ENCODE data around the gene WWOX. TPM values are rescaled to one million over a fixed set of nuclear protein-coding genes. Genes with fewer than 3 reads are reported as not detected.

WWOX gene
- total RNA-seq, 1 donor from 2014 or later = 8.9 TPM

- DNase-seq = no peak
- Histone ChIP-seq H3K4me3 (no peak overlapping the region), H3K9me3 (replicated peaks) (peaks cover 5% of the 10 kb centered on the region), H3K4me1 (peaks cover 15% of the 10 kb centered on the region), H3K36me3 (no peaks in the 10 kb centered on the region), H3K27me3 (ENCODE audit: low read depth) (no peaks in the 10 kb centered on the region), H3K27ac (replicated peaks) (no peak overlapping the region)
- TF ChIP-seq CTCF (IDR thresholded peaks at IDR 0.05; ENCODE audit: borderline replicate concordance) = no peak
- intact Hi-C loops (cut with micrococcal nuclease) = no loop called here
Observed at GRCh38 chr16:78811247-78811646, 711.8 kb downstream of the WWOX start.

GRCh38 chr16:78812582-78812981 is 713.1 kb downstream of the WWOX start:
- Histone ChIP-seq H3K36me3 (no peaks in the 10 kb centered on the region), H3K27ac (replicated peaks) (no peak overlapping the region), H3K4me1 (peaks cover 28% of the 10 kb centered on the region), H3K4me3 (no peak overlapping the region), H3K27me3 (ENCODE audit: low read depth) (no peaks in the 10 kb centered on the region), H3K9me3 (replicated peaks) (no peaks in the 10 kb centered on the region)
- intact Hi-C loops (cut with micrococcal nuclease) = no loop called here
- no peak for TF ChIP-seq CTCF (IDR thresholded peaks at IDR 0.05; ENCODE audit: borderline replicate concordance)
- DNase-seq = no peak

GRCh38 chr16:78813661-78814311 is 714.3 kb downstream of the WWOX start:
- H3K36me3 ChIP-seq = no peaks in the 10 kb centered on the region
- peaks cover 37% of the 10 kb centered on the region for H3K4me1 ChIP-seq
- no peaks in the 10 kb centered on the region for H3K9me3 ChIP-seq (replicated peaks)
- H3K27me3 ChIP-seq (ENCODE audit: low read depth) = no peaks in the 10 kb centered on the region
- H3K4me3 ChIP-seq = no peak overlapping the region
- H3K27ac ChIP-seq (replicated peaks) = no peak overlapping the region
- no peak for TF ChIP-seq CTCF (IDR thresholded peaks at IDR 0.05; ENCODE audit: borderline replicate concordance)
- intact Hi-C loops (cut with micrococcal nuclease) = no loop called here
- DNase-seq = no peak

GRCh38 chr16:78815713-78816112 is 716.3 kb downstream of the WWOX start:
- Histone ChIP-seq H3K27me3 (ENCODE audit: low read depth) (no peaks in the 10 kb centered on the region), H3K27ac (replicated peaks) (peak overlapping the region; percentile 70), H3K4me1 (peaks cover 37% of the 10 kb centered on the region), H3K9me3 (replicated peaks) (no peaks in the 10 kb centered on the region), H3K4me3 (no peak overlapping the region), H3K36me3 (no peaks in the 10 kb centered on the region)
- DNase-seq = no peak
- intact Hi-C loops (cut with micrococcal nuclease) = no loop called here
- no peak for TF ChIP-seq CTCF (IDR thresholded peaks at IDR 0.05; ENCODE audit: borderline replicate concordance)

- H3K27ac ChIP-seq (replicated peaks) = peak overlapping the region; percentile 70
- intact Hi-C loops (cut with micrococcal nuclease) = no loop called here
- H3K36me3 ChIP-seq = no peaks in the 10 kb centered on the region
- H3K4me1 ChIP-seq = peaks cover 37% of the 10 kb centered on the region
- DNase-seq = no peak
- H3K9me3 ChIP-seq (replicated peaks) = no peaks in the 10 kb centered on the region
- no peak overlapping the region for H3K4me3 ChIP-seq
- TF ChIP-seq CTCF (IDR thresholded peaks at IDR 0.05; ENCODE audit: borderline replicate concordance) = no peak
- H3K27me3 ChIP-seq (ENCODE audit: low read depth) = no peaks in the 10 kb centered on the region
Observed at GRCh38 chr16:78816499-78817195, 717.2 kb downstream of the WWOX start.

Data from left ventricle myocardium inferior (tissue), 1 donor.